GM10266 (cell line): Measurements from ENCODE around the gene MYO10.

Source experiments
- DNase-seq: peaks from one replicate; pipeline ENCODE4 v3.0.0; 2012; ENCODE audit errors: extremely low spot score
- TF ChIP-seq, protein P1 (sequence below): IDR thresholded peaks from 2 replicates; pipeline ENCODE4 v1.5.1; 2012; ENCODE audit warnings: mild to moderate bottlenecking, low read depth; ENCODE audit not compliant: control insufficient read depth, insufficient read depth; ENCODE audit errors: missing control alignments

Gene MYO10

DNA sequence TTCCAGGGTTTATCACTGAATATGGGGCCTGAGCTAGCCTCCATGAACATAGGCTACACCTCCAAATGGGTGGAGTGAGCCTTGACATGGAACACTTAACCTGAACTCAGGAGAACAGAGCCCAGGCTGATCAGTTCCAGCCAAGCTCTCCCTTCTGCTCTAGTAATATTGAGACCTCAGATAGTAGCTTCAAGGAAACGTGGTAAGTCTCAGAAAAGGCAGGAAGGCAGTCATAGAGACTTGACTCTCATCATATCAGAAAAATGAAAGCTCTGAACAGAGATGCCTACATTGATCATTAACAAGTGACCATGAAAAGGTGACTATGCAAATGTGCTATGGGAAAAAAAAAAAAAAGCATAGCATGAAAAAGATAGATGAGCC is 40.5 kb upstream of the MYO10 start:
- DNase-seq = no peak
- TF ChIP-seq, protein P1, sequence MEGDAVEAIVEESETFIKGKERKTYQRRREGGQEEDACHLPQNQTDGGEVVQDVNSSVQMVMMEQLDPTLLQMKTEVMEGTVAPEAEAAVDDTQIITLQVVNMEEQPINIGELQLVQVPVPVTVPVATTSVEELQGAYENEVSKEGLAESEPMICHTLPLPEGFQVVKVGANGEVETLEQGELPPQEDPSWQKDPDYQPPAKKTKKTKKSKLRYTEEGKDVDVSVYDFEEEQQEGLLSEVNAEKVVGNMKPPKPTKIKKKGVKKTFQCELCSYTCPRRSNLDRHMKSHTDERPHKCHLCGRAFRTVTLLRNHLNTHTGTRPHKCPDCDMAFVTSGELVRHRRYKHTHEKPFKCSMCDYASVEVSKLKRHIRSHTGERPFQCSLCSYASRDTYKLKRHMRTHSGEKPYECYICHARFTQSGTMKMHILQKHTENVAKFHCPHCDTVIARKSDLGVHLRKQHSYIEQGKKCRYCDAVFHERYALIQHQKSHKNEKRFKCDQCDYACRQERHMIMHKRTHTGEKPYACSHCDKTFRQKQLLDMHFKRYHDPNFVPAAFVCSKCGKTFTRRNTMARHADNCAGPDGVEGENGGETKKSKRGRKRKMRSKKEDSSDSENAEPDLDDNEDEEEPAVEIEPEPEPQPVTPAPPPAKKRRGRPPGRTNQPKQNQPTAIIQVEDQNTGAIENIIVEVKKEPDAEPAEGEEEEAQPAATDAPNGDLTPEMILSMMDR = no peak

DNA sequence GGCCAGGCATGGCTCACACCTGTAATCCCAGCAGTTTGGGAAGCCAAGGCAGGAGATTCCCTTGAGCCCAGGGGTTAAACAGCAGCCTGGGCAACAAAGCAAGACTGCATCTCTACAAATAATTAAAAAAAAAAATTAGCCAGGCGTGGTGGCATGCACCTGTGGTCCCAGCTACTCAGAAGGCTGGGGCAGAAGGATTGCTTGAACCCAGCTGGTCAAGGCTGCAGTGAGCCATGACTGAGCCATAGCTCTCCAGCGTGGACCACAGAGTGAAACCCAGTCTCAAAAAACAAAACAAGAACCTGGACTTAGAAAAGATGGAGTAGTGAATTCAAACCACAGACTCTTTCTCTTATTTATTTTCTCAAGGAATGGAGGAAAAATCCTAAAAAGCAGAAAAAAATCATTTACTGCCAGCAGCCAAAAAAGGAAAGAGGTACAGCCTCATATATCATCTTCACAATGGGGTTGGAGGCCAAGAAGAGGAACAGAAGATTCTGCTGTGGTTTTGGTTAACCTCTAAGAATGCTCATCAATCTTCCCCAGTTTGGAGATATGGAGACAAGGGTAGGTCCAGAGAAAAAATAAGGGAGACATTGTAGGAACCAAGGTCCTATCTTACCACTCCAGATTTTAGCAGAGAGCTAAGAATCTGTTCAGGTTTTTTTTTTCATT is 40.0 kb upstream of the MYO10 start:
- TF ChIP-seq, protein P1 = no peak
- no peak for DNase-seq

DNA sequence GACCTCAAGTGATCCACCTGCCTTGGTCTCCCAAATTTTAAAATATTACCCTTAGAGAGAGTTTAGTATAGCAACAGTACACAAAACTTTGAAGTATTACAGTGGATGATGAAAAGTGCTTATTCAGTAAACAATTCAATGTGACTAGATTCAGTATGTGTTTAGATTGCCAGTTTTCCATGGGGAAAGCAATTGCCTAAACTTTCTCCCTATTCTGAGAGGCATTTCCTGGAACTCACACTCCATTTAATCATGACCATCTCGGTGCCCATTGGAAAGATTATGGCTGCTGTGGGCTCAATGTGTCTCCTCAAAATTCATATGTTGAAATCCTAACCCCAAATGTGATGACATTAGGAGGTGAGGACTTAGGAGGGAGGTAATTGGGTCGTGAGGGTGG is 38.9 kb upstream of the MYO10 start:
- DNase-seq = no peak
- TF ChIP-seq, protein P1 = no peak

DNA sequence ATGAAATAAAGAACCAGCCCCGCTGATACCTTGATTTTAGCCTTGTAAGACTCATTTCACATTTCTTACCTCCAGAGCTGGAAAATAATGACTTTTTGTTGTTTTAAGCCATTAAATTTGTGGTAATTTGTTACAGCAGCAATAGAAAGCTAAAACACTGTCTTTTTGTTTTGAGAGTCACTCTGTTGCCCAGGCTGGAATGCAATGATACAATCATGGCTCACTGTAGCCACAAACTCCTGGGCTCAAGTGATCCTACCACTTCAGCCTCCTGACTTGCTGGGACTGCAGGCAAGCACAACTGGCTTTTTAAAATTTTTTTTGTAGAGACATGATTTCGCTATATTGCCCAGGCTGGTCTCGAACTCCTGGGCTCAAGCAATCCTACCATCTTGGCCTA is 34.7 kb upstream of the MYO10 start:
- no peak for DNase-seq
- TF ChIP-seq, protein P1 = no peak

DNA sequence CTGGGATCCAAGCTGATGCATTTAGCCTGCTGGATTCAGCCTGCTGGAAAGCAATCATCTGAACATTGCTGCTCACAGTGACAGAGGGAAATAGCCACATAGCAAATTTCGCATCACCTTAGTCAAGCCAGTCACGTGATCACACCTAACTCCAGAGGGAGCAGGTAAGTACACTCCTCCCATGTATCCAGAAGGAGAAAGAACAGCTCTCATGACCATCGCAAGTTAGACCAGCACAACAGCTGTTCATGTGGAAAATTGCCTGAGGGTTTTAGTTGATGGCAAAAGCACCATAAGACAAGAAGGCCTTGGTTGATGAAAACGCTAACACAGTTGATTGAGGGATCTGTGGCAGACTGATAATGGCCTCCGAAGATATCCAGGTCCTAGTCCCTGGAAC is 34.2 kb upstream of the MYO10 start:
- no peak for DNase-seq
- TF ChIP-seq, protein P1 = no peak

DNA sequence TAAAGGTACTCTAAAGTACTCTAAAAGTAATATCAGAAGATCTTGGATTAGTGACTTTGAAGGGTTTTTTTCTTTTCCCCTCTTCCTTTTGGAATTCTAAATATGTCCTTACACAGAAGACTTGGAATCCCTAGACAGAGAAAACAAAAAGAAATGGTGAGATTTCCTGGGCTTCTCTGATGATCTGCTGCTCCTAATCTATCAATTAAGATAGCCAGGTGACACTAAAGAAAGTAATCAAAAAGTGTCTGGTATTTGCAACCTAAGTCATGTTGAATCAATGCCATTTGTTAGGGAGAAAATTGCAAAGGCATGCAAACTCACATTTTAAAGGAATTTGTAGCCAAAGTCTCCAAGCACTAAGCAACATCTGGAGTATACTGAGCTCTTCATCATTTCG is 29.5 kb upstream of the MYO10 start:
- no peak for DNase-seq
- TF ChIP-seq, protein P1 = no peak

DNA sequence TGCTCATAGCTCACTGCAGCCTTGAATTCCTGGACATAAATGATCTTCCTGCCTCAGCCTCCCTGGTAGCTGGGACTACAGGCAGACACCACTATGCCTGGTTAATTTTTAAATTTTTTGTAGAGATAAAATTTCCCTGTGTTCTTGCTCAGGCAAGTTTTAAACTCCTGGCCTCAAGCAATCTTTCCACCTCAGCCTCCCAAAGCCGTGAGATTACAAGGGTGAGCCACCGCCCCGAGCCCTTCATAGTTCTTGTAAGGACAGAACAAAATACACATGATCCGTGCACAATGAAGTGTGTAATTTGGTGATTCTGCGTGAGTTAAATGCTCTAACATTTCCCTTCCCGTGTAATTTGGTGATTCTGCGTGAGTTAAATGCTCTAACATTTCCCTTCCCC is 27.7 kb upstream of the MYO10 start:
- TF ChIP-seq, protein P1 = no peak
- DNase-seq = no peak
